ENCODE results near the gene RHO. TPM values are rescaled to one million over a fixed set of nuclear protein-coding genes. Genes with fewer than 3 reads are reported as not detected.
"Not testable (repeated sequence)": the region's sequence is repeated elsewhere in the genome, so short reads cannot be mapped to it uniquely, and the experiment has no call there.

RHO gene
- total RNA-seq, 1 donor from 2014 or later: not detected

DNA sequence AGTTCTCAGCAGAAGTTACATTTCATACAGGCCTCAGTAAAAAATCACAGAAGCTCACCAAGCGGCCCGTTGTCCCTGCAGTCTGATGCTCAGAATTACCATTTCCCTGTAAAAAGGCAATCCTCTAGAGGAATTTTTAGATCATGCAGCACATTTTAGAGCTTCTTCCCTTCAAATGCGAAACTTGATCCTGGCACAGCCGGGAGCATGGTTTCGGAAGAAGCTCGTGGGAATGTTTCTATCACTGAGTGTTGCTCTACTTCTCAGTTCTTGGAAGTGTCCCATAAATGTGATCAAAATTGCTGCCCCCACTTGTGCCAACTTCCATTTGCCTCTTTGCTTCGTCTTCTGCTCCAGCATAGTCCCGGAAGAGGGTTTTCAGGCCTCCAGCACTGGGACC is 10.8 kb downstream of the RHO start:
- H3K36me3 Mint-ChIP-seq (ENCODE audit: low read depth): no peaks in the 10 kb centered on the region
- peak overlapping the region; percentile 78 for H3K27ac Mint-ChIP-seq (ENCODE audit: unreplicated experiment)
- no peak for DNase-seq (ENCODE audit: low spot score)
- TF ChIP-seq, protein P1, sequence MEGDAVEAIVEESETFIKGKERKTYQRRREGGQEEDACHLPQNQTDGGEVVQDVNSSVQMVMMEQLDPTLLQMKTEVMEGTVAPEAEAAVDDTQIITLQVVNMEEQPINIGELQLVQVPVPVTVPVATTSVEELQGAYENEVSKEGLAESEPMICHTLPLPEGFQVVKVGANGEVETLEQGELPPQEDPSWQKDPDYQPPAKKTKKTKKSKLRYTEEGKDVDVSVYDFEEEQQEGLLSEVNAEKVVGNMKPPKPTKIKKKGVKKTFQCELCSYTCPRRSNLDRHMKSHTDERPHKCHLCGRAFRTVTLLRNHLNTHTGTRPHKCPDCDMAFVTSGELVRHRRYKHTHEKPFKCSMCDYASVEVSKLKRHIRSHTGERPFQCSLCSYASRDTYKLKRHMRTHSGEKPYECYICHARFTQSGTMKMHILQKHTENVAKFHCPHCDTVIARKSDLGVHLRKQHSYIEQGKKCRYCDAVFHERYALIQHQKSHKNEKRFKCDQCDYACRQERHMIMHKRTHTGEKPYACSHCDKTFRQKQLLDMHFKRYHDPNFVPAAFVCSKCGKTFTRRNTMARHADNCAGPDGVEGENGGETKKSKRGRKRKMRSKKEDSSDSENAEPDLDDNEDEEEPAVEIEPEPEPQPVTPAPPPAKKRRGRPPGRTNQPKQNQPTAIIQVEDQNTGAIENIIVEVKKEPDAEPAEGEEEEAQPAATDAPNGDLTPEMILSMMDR (IDR thresholded peaks at IDR 0.05): no peak
- H3K9me3 Mint-ChIP-seq (ENCODE audit: low read depth): no peaks in the 10 kb centered on the region
- H3K4me1 Mint-ChIP-seq (ENCODE audit: low read depth): peaks cover 16% of the 10 kb centered on the region
- H3K4me3 Mint-ChIP-seq (ENCODE audit: unreplicated experiment): no peak overlapping the region
- H3K27me3 Mint-ChIP-seq (ENCODE audit: low read depth): no peaks in the 10 kb centered on the region

DNA sequence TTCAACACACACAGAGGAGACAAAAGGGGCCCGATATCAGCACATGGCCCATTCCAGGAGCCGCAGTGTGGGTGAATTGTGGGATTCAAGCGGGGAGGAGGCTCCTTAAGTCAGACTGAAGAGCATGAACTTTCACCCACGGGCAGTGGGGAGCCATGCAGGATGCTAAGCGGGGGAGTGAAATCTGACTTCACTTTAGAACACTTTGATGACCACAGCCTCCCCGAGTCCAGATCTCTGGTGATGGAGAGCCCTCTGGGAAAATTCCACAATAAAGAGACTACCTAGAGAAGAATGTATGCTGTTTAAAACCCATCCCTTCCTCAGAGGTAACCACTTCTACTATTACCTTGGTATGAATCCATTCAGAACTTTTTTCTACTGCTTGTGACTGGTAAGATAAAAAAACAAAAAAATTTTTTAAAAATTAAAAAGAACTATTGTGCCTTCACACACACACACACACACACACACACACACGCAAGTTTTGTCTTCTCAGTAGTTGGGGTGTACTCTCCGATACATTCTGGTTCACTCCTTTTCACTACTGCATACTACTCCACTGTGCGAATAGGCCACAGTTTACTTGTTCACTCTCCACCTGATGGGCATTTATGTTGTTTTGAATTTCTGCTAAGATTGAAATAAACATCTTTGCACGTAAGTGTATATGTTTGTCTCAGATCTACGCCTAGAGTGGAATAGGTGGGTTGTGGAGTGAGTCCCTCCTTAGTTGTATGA is 12.5 kb downstream of the RHO start:
- Mint-ChIP-seq H3K9me3 (ENCODE audit: low read depth) (no peaks in the 10 kb centered on the region), H3K36me3 (ENCODE audit: low read depth) (no peaks in the 10 kb centered on the region), H3K27me3 (ENCODE audit: low read depth) (no peaks in the 10 kb centered on the region), H3K27ac (ENCODE audit: unreplicated experiment) (no peak overlapping the region), H3K4me1 (ENCODE audit: low read depth) (peaks cover 9% of the 10 kb centered on the region), H3K4me3 (ENCODE audit: unreplicated experiment) (no peak overlapping the region)
- TF ChIP-seq, protein P1 (IDR thresholded peaks at IDR 0.05): no peak
- DNase-seq (ENCODE audit: low spot score): no peak

DNA sequence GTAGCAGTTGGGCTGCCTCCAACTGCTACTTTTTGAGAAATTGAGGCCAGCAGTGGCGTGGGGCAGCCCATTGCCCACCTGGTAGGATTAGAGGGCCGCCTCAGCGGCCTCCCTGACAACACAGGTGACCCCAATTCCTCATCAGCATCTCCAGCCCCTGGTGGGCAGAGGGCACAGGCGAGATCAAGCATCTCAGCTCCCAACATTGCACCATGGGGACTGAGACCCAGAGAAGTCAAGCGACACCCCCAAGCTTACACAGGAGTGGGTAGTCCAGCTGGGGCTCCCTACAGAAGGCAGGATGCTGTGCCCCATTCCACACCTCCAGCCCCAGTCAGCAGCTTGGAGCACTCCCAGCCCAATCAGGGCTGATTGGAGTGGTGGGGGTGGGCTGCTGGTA is 14.3 kb downstream of the RHO start:
- DNase-seq (ENCODE audit: low spot score): peak; percentile 55
- H3K4me3 Mint-ChIP-seq (ENCODE audit: unreplicated experiment): no peak overlapping the region
- peaks cover 9% of the 10 kb centered on the region for H3K4me1 Mint-ChIP-seq (ENCODE audit: low read depth)
- no peaks in the 10 kb centered on the region for H3K27me3 Mint-ChIP-seq (ENCODE audit: low read depth)
- H3K36me3 Mint-ChIP-seq (ENCODE audit: low read depth): no peaks in the 10 kb centered on the region
- H3K27ac Mint-ChIP-seq (ENCODE audit: unreplicated experiment): no peak overlapping the region
- H3K9me3 Mint-ChIP-seq (ENCODE audit: low read depth): no peaks in the 10 kb centered on the region
- TF ChIP-seq, protein P1 (IDR thresholded peaks at IDR 0.05): no peak

DNA sequence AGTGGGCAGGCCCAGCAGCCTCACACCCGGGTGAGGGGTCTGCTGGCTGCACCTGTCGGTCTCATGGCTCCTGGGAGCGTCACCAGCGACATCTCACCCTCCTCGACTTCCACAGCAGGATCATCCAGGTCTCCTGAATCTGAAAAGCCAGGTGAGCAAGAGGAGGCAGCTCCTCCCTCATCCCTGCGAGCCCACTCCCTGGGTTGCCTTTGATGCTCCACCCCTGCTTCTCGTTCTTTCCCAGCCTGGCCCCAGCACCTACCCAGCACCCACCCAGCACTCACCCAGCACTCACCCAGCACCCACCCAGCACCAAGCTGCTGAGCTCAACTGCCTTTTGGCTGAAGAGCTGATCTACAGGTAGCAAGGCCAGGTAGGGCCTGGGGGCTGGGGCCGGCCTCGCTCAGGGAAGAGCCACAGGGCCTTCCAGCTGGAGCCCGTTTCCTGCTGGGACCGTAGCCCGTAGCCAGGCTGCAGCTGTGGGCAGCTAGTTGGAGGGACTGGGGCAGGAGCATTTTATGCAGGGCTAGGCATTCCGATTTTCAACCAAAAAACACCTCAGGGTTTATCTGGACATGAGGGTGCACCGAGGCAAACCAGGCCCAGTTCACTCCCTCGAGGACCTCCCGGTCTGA is 14.8 kb downstream of the RHO start, which contains the start of gene H1-8:
Gene H1-8 (plus strand): TSS at position 20 of the 635 bp plus-strand sequence. CDS start 44 bp downstream, at position 64.
- TF ChIP-seq, protein P1 (IDR thresholded peaks at IDR 0.05): no peak
- Mint-ChIP-seq H3K4me1 (ENCODE audit: low read depth) (peaks cover 9% of the 10 kb centered on the region), H3K27me3 (ENCODE audit: low read depth) (no peaks in the 10 kb centered on the region), H3K36me3 (ENCODE audit: low read depth) (no peaks in the 10 kb centered on the region), H3K9me3 (ENCODE audit: low read depth) (no peaks in the 10 kb centered on the region), H3K27ac (ENCODE audit: unreplicated experiment) (no peak within 1 kb of the TSS), H3K4me3 (ENCODE audit: unreplicated experiment) (no peak within 1 kb of the TSS)
- peak; percentile 84 for DNase-seq (ENCODE audit: low spot score)

DNA sequence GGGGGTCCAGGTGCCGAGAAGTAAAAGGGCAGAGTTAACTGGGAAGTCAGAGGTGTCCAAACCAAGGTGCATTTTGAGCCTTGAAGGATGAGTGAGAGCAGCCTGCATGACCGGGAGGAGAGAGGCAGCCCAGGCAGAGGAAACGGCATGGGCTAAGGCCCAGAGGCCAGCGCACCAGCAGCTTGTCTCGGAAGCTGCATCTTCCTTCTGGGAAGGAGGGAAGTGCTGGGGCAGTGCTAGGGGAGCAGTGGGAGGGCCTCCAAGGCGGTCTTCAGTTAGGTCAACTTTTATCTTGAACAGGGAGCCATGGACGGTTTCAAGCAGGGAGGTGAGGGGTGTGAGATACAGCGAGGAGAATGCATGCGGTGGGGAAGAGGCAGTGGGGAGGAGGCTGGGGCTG is 15.6 kb downstream of the RHO start:
- TF ChIP-seq, protein P1 (IDR thresholded peaks at IDR 0.05): no peak
- DNase-seq (ENCODE audit: low spot score): peak; percentile 62
- no peak overlapping the region for H3K27ac Mint-ChIP-seq (ENCODE audit: unreplicated experiment)
- H3K27me3 Mint-ChIP-seq (ENCODE audit: low read depth): no peaks in the 10 kb centered on the region
- no peak overlapping the region for H3K4me3 Mint-ChIP-seq (ENCODE audit: unreplicated experiment)
- no peaks in the 10 kb centered on the region for H3K9me3 Mint-ChIP-seq (ENCODE audit: low read depth)
- no peaks in the 10 kb centered on the region for H3K36me3 Mint-ChIP-seq (ENCODE audit: low read depth)
- H3K4me1 Mint-ChIP-seq (ENCODE audit: low read depth): peaks cover 7% of the 10 kb centered on the region

DNA sequence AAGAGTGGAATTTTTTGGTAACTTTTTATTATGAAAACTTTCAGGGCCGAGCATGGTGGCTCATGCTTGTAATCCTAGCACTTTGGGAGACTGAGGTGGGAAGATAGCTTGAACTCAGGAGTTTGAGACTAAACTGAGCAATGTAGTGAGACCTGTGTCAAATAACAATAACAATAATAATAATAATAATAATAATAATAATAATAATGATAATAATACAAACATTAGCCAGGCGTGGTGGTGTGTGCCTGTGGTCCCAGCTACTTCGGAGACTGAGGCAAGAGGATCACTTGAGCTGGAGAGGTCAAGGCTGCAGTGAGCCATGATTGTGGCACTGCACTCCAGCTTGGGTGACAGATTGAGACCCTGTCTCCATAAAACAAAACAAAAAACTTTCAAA is 17.5 kb downstream of the RHO start:
- not testable (repeated sequence) for H3K9me3 Mint-ChIP-seq (ENCODE audit: low read depth); DNase-seq (ENCODE audit: low spot score); H3K27me3 Mint-ChIP-seq (ENCODE audit: low read depth); H3K36me3 Mint-ChIP-seq (ENCODE audit: low read depth); H3K4me3 Mint-ChIP-seq (ENCODE audit: unreplicated experiment); H3K27ac Mint-ChIP-seq (ENCODE audit: unreplicated experiment); H3K4me1 Mint-ChIP-seq (ENCODE audit: low read depth)
